GM21360 (cell line): ENCODE results near the gene CHGA.

ENCODE experiments used
- ATAC-seq: cut with Tn5 transposase; IDR thresholded peaks from one replicate; pipeline ENCODE4 v1.9.1; 2021; ENCODE audit warnings: mild to moderate bottlenecking, moderate library complexity; ENCODE audit not compliant: unreplicated experiment

The CHGA gene

GRCh38 chr14:92922883-92923743 lies at the start of gene CHGA:
CHGA (plus strand) TSS chr14:92923150; CDS start chr14:92923360, 210 bp downstream.
- no peak for ATAC-seq

- ATAC-seq: no peak
Measured at GRCh38 chr14:92874962-92875661, 47.8 kb upstream of the CHGA start.

- no peak for ATAC-seq
Measured at GRCh38 chr14:92877757-92878431, 45.1 kb upstream of the CHGA start.

- ATAC-seq: no peak
Measured at GRCh38 chr14:92880351-92880750, 42.6 kb upstream of the CHGA start.

- ATAC-seq: no peak
Measured at GRCh38 chr14:92880851-92881250, 42.1 kb upstream of the CHGA start.

GRCh38 chr14:92883066-92883465 lies 39.9 kb upstream of the CHGA start:
- no peak for ATAC-seq

- ATAC-seq: no peak
Measured at GRCh38 chr14:92884410-92884809, 38.5 kb upstream of the CHGA start.

GRCh38 chr14:92885279-92886061 lies 37.5 kb upstream of the CHGA start:
- ATAC-seq: no peak

GRCh38 chr14:92886337-92886736 lies 36.6 kb upstream of the CHGA start:
- ATAC-seq: no peak

- ATAC-seq: no peak
Measured at GRCh38 chr14:92887157-92887556, 35.8 kb upstream of the CHGA start.

- no peak for ATAC-seq
Measured at GRCh38 chr14:92888896-92889295, 34.1 kb upstream of the CHGA start.

- no peak for ATAC-seq
Measured at GRCh38 chr14:92890830-92891588, 31.9 kb upstream of the CHGA start.

GRCh38 chr14:92892589-92892988 lies 30.4 kb upstream of the CHGA start:
- no peak for ATAC-seq

- ATAC-seq: no peak
Measured at GRCh38 chr14:92895352-92895878, 27.5 kb upstream of the CHGA start.

- no peak for ATAC-seq
Measured at GRCh38 chr14:92897922-92898565, 24.9 kb upstream of the CHGA start.

- no peak for ATAC-seq
Measured at GRCh38 chr14:92898566-92899131, 24.3 kb upstream of the CHGA start.

GRCh38 chr14:92900660-92901059 lies 22.3 kb upstream of the CHGA start:
- no peak for ATAC-seq

GRCh38 chr14:92902191-92902590 lies 20.8 kb upstream of the CHGA start:
- ATAC-seq: no peak

GRCh38 chr14:92902726-92903125 lies 20.2 kb upstream of the CHGA start:
- no peak for ATAC-seq
